Stimulated activated CD8-positive, alpha-beta memory T cell treated with anti-CD3 and anti-CD28 coated beads, Interleukin-4, amount 100 ng/mL, for 4 hours (primary cell): ENCODE results near the gene ZYX.

ENCODE experiments used
- DNase-seq, 2 donors: peaks; one replicate each; pipeline ENCODE4 v3.0.0-alpha.2; 2020; ENCODE audit warnings: low read depth in 2 of 2, low spot score in 1 of 2

The ZYX gene, protein sequence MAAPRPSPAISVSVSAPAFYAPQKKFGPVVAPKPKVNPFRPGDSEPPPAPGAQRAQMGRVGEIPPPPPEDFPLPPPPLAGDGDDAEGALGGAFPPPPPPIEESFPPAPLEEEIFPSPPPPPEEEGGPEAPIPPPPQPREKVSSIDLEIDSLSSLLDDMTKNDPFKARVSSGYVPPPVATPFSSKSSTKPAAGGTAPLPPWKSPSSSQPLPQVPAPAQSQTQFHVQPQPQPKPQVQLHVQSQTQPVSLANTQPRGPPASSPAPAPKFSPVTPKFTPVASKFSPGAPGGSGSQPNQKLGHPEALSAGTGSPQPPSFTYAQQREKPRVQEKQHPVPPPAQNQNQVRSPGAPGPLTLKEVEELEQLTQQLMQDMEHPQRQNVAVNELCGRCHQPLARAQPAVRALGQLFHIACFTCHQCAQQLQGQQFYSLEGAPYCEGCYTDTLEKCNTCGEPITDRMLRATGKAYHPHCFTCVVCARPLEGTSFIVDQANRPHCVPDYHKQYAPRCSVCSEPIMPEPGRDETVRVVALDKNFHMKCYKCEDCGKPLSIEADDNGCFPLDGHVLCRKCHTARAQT

GRCh38 chr7:143380646-143381426 is at the start of gene ZYX:
TSS of gene ZYX (plus strand) at chr7:143381345. CDS start at chr7:143381572, 227 bp downstream.
- peak; percentile 74 to 86 for DNase-seq

DNA sequence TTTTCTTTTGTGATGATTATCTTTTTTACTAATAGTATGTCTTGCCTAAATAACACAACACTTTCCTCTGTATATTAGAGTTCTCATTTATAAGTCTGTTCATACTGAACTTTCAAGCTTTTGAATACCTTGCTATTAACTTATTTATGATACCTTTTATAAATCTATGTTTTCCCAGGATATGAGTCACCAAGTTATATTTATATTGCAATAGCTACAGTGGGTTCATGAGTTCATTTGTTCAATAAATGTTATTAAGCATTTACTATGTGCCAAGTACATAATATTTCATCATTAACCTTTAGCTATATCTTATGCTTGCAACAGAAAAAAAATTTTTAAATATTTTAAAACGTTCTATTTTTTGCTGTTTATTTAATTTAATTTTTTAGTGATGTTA is 46.9 kb upstream of the ZYX start:
- no peak for DNase-seq

- no peak for DNase-seq
These were observed 43.9 kb upstream of the ZYX start for GRCh38 chr7:143337216-143337615.

DNA sequence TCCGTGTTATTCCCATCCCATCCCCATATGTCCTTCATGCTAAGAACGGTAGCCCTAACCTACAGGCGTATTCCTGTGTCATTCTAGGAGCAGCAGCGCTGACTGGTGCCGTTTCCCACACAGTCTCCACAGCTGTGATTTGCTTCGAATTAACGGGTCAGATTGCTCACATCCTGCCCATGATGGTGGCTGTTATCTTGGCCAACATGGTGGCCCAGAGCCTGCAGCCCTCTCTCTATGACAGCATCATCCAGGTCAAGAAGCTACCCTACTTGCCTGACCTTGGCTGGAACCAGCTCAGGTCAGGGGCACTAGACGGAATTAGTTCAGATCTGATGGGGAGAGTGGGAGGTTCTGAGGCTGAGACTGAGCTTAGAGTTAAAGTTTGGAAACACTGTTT is 39.3 kb upstream of the ZYX start:
- no peak for DNase-seq

DNA sequence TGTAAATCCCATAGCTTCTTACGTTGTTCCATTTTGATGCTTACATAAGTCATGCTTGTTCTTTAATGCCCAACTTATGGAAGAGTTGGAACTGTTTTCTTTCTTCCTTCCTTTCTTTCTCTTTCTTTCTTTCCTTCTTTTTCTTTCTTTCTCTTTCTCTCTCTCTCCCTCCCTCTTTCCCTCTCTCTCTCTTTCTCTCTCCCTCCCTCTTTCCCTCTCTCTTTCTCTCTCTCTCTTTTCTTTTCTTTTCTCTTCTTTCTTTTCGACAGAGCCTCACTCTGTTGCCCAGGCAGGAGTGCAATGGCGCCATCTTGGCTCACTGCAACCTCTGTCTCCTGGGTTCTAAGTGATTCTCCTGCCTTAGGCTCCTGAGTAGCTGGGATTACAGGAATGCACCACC is 37.5 kb upstream of the ZYX start:
- no peak for DNase-seq

GRCh38 chr7:143345428-143345900 is 35.7 kb upstream of the ZYX start:
- peak; percentile 29 to 30 for DNase-seq

DNA sequence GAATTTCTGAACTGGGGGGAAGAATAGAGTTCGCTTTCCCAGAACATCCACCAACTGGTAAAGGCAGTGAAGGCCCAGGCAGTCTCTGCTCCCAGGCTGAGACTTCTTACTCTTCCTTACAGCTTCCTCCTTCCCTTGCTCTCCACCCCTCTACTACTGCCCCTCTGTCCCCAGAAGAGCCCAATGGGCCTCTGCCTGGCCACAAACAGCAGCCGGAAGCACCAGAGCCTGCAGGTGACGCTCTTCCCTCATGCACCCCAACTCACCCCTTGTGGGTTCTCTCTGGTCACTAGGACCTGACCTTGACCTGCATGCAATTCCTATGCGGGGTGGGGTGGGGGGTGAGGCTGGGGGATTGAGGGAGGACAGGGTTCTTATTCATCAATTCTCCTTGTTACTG is 35.1 kb upstream of the ZYX start:
- no peak for DNase-seq

- no peak for DNase-seq
These were observed 33.2 kb upstream of the ZYX start for GRCh38 chr7:143347950-143348349.

DNA sequence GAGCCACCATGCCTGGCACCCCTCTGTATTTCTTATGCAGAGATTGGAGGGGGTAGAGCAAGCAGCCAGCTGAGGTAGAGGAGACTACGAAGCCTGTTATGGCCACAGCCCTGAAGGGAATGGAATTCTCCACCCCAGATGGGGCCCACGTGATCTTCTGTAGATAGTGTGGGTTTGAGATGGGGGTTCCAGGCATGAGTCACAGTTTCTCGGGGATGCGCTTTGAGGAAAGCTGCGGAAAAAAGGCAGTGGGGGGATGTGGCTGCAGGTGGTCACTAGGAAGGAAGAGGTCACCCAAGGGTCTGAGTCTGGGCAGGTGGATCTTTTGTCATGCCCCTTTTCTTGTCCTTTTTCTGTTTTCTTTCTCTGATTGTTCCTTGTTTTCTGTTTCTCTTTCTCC is 30.1 kb upstream of the ZYX start:
- no peak for DNase-seq

GRCh38 chr7:143351574-143351973 is 29.6 kb upstream of the ZYX start:
- DNase-seq = no peak

DNA sequence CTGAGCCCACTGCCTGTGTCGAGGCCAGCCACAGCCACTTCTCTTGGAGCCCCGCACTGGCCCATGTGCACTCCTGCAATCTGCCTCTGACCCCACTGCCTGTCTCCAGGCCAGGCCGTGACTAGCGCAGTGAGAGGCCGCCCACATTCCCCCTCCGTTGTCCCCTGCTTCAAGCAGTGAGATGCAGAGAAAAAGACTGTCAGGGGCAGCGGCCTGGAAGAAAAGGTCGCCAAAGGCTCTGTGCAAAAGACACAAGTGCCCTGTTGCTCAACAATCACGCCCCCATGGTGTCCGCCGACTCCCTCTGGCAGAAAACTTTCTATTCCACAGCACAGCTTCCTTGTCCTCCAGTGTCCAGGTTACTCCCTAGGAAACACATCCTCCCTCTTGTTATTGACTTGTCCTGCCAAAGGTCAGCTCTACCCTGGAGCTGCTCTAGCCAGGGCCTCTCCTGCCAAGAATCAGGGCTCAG is 28.6 kb upstream of the ZYX start:
- no peak for DNase-seq

DNA sequence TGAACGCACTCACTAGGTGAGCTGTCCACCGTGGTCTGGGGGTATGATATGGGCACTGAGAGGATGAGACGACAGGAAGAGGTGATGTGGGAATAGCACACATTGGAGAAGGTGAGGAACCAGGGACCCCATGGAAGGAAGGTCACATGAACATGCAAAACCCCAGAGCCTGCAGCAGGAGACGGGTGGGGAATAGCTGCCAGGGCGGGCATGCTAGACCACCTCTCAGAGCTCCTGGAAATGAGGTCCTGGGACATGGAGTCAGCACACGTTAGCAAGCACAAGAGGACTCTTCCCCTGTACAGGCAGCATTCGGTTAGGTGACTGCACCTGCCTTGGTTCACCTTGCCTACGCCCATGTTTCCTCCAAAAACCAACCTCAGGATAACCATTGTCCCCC is 26.8 kb upstream of the ZYX start:
- no peak for DNase-seq

DNA sequence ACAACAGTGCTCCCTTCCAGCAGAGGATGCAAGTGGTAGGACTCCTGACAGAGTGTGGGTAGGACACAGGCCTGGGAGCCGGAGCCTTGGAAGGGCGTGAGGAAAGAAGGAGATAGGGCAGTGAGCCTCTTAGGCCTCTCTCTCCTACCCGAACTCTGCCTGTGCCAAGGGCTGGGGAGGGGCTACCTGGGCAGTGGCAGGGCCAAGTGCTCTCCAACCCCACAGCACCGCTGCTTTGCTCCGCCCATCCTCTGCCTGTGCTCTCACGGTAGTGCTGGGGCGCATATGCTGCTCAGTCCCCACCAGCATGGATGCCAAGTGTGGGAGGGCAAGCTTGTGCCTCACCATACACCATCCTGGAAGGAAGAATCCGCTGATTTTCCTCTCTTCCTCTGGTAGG is 26.2 kb upstream of the ZYX start:
- DNase-seq = no peak

DNA sequence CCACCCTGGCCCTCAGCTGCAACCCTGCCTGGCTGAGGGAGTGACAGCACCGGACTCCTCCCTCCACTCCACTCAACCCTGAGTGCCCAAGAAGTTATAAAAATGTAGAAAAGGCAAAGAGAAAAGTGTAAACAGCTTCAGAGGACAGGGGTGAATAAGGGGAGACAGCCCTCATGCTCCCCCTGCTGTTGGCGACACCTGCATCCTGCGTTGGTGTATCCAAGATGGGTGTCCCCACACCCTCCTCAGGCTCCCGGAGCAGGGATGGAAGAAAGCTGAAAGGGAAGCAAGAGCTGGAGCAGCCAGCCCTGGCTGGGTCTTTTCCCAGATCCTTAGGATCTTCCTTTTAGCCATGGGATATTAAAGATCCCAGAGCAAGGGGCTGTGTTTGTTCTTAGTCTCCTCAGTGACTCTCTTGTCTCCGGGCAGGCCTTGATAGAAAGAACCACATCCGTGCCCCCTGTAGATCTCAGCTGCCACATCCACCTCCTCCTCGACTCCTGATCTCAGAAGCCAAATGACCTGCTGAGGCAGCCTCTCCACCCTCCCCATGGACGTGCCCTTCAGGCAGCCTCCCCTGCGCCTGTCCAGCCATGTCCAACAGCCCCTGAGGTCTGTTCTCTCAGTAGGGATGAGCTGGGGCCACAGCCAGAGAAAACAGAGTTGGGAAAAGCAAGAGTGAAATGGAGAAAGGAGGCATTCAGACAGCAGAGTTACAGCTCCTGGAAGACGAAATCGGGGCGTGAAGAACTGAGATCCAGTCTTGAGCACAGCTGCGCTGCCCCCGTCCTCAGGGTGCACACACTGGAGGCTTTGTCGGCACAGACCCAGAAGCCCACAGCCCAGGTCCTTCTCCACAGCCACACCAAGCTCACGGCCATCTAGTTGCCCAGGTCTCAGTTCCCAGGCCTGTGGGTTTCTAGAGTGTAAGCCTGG is 25.4 kb upstream of the ZYX start:
- DNase-seq = no peak

DNA sequence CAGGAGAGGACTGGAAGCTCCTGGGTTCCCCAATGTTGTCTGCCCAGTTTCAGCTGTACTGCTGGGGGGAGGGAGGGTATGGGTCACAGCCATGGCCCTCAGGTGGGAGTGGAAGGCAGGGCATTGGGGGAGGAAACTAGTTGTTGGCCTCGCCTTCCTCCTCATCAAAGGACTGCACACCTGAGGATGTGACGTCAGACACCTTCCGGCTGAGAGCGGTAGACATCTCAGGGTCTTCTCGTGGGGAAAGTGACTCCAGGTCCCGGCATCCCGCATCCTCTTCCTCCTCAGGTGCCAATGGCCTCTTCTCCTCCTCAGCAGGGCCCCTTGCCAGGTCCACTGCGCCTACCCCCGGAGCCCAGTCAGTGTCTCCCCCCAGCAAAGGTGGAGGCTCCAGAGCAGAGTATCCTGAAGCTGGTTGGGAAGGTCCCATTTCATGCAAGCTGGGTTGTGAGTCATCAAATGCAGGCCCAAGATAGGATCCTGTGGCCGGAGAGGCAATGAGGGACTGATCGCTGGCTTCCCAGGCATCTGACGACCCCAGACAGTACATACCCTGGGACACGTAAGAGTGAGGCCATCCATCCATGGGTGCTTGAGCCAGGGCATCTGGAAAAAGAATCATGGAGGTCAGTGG is 24.6 kb upstream of the ZYX start:
- no peak for DNase-seq

GRCh38 chr7:143358626-143359025 is 22.5 kb upstream of the ZYX start:
- no peak for DNase-seq

- no peak for DNase-seq
These were observed 21.3 kb upstream of the ZYX start for GRCh38 chr7:143359771-143360353.

DNA sequence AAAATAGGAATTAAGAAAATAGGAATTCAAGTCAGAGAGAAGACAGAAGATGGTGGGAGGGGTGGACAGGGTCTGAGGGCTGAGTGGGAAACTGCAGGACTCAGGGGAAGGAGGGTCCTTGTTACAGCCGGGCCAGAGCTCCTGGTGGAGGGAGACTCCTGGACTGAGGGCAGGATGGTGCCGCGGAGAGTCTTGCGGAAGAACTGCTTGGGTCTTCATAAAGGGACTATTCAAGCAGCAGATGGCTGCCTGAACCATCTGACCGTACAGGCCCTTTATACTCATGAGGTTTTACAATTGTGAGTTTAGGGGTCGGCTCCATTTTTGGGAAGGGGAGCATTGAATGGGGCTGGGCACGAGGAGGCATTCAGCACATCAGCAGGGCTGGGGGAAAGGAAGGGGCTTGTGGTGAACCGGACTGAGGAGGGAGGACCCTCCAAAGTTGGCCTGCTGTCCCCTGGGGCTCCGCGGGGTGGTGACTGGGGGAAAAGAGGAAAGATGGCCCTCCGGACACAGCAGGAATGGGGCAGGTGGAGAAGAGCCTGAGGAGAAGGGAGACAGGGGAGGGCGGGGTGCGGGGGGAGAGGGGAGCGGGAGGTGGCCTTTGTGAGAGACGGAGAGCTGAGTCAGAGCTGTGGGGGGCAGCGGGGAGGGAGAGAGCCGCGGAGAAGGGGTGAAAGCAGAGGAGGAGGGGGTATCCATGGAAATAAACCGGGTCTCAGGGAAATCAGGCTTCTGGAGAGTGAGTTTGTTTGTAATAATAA is 20.2 kb upstream of the ZYX start:
- no peak for DNase-seq

GRCh38 chr7:143361552-143362130 is 19.5 kb upstream of the ZYX start:
- no peak for DNase-seq
